ENCODE measurements around the gene FOXA3. TPM values are rescaled to one million over a fixed set of nuclear protein-coding genes. Genes with fewer than 3 reads are reported as not detected.

The FOXA3 gene
- total RNA-seq, result not detected

DNA sequence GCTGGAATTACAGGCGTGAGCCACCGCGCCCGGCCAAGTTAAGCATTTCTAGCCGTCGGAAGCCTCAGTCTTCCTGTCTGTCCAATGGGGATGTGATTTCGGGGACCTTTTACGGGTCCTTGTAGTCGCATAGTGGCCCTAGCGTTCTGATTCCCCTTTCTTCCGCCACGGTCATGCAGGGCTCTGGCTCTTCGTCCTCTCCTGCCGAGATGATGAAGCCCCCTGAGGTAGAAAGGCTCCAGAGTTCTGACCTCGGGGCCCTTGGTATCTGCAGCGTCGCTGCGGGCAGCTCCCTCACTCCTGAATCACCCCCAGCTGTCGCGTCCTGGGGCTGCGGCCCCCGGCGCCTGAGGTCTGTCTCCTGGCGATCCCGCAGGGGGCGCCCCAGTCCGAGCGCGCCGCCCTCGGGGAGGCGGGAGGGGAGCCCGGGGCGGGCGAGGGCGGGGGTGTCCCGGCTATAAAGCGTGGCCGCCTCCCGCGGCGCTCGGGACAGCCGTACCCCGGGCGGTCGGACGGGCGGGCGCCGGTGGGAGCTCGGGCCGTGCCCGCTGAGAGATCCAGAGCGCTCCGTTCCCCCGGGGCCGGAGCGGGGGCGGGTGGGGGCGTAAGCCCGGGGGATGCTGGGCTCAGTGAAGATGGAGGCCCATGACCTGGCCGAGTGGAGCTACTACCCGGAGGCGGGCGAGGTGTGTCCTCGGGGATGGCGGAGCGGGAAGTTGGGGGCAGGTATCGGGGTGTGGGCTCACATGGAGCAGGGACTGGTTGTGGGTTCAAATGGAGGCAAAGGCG lies at the start of gene FOXA3:
TSS of gene FOXA3 (plus strand) at position 487 of the 789 bp plus-strand sequence. CDS start at position 618, 131 bp downstream.
- no peak for DNase-seq (ENCODE audit: low spot score)

DNA sequence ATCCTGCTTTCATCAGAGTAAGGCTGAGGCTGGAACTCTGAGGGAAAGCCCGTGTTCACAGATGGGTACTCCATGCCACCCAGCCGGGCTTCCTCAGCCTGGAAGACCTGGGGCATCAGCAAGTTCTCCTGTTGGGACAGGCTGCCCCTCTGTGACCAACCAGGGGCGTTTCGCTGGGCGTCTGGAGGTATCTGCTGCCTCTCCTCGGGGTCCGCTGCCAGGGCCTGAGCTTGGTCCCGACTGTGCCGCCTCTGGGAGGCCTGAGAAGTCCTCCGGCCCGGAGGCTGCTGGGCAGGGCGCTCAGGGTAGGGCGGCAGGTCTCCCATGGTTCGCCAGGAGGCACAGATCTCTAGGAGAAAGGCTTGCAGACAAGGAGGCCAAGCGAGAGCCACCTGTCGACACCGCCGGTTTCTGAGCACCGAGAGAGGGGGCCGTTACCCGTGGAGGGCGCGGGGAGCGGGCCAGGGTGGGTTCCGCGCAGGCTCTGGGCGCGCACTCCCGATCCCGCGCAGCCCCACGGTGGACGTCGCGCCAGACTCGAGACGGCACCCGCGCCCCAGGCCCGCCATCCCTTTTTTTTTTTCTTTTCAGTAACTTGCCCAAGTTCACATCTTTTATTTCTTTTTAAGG lies 49.2 kb upstream of the FOXA3 start, which contains the start of gene RSPH6A:
TSS of gene RSPH6A (minus strand) at position 458 of the 630 bp plus-strand sequence. CDS start at position 326, 132 bp downstream.
- no peak for DNase-seq (ENCODE audit: low spot score)

DNA sequence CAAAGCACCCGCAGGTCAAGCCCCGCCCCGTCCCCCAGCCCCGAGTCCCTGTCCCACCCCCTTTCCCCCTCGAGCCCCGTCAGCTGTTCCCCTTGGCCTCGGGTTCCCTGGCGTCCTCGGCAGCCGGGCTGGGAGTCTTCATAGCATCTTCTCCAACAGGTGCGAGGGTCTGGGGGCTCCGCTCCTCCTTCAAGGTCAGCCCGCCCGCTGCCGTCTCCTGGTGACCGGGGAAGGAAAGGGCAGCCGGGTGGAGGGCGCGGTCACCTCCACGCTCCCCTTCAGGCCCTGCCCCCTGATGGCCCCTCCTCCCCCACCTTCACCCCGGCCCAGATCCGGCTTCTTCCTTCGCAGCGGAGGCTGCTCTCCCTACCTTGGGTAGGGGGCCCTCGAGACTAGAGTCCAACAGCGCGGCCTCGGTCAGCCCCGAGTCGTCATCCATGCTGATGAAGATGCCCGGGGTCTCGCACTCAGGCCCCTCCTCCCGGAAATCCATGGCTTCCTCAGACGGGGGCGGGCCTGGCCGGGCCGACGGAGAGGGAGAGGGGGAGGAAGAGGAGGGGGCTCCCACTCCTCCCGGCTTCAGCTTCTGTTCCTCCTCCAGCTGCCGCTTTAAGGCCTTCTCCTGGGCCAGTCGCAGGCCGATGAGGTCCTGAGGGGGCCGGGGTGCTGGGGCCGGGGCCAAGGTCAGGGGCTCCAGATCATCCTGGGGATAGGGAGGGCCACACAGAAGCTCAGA lies 48.5 kb upstream of the FOXA3 start:
- DNase-seq (ENCODE audit: low spot score), result no peak

GRCh38 chr19:45816236-45817009 lies 47.7 kb upstream of the FOXA3 start:
- no peak for DNase-seq (ENCODE audit: low spot score)

DNA sequence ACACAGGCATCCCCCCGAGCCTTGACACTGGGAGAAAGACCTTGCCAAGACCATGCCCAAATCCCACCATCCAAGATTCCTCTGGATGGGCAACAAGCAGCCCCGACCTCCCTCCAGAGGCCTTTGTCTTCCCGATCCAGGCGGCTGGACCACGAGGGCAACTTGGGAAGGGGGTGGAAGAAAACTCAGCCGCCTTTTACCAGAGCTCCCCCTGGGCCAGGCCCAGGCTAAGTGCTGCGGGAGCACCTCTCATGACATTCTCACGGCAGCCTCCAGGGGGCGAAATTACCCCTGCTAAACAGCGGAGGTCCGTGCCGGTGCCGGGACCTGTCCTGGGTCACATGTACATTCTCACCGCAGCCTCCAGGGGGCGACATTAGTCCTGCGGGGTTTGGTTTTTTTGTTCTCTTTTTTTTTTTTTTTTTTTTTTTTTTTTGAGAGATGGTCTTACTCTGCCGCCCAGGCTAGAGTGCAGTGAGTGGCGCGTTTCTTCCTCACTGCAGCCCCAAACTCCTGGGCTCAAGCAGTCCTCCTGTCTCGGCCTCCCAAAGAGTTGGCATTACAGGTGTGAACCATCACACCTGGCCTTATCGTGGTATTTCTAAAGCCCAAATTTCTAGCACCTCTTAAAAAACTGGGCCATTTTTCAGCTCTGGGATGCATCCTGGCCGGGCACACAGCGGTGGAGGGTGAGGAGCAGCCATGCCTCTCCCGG lies 47.0 kb upstream of the FOXA3 start:
- peak; percentile 94 for DNase-seq (ENCODE audit: low spot score)

DNA sequence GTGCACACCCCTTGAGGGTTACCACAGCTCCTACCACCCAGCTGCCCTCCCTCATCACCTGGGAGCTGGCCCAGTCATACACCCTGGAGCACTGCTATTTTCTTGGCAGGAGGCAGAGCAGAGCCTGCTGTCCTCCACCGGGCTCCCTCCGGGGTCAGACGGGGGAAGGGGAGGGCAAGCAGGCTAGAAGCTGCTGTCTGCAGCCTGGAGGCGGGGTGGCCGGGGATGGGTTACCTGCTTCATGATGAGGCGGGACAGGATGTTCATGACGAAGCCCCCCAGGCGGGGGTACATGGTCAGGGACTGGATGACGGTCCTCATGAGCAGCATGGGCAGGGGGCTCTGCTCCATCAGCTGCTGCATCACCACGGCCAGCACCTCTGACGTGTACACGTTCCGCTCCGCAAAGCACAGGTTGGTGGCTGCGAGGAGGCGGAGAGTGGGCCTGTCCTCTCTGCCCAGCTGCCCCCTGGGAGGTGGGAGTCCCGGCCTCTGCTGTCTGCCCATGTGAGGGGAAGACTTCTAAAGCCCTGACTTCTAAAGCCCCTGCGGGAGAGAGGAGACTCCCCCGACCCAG lies 46.3 kb upstream of the FOXA3 start:
- no peak for DNase-seq (ENCODE audit: low spot score)

GRCh38 chr19:45819769-45820168 lies 44.4 kb upstream of the FOXA3 start:
- DNase-seq (ENCODE audit: low spot score), result no peak

DNA sequence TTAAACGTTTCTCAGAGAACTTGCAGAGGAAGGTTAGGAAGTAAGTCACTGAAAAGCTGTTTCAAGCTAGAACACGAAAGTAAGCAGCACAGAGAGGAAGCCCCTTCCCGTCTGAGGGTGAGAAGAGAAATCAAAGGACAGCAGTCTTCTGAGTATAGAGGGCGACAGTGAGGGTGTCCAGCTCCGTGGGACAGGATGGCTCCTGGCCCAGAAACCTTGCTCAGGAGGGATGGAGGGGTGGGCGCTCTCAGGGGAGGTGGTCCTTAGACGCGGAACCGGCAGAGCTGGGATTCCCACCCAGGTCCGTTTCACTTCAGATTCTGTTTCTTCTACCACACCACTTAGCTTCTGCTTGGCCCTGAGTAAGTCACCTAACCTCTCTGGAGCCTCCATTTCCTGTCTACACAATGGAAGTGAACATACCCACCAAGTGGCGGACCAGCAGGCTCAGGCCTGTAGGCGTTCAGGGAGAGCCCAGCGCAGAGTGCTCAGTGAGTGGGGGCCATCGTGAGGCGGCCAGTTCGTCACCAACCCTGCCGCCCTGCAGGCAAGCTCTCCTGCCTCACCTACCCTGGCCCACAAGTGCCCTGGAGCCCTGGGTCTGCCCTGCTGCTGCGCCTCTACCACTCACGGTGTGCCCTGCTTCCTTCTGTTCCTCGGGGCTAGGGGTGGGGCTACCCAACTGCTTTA lies 43.6 kb upstream of the FOXA3 start:
- DNase-seq (ENCODE audit: low spot score), result no peak

DNA sequence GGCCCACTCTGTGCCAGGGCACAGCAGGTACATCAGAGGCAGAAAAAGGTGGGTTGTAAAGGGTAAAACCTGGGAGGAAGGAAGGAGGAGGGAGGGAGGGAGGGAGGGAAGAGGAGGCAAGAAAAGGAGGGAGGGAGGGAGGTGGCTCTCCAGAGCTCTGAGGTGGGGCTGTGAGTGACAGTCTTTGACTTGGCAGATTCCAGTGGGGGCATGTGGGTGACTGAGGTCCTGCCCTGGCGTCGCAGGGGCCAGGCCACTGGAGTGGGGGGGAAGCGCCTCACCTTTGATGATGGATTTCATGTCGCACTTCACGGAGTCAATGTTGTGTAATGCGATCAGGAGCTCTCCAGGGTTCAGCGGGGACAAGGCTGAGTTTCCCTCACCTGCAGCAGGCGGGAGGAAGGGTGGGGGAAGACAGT lies 43.0 kb upstream of the FOXA3 start:
- no peak for DNase-seq (ENCODE audit: low spot score)

- no peak for DNase-seq (ENCODE audit: low spot score)
Measured at GRCh38 chr19:45821570-45821969, 42.6 kb upstream of the FOXA3 start.

- DNase-seq (ENCODE audit: low spot score), result no peak
Measured at GRCh38 chr19:45822716-45823115, 41.4 kb upstream of the FOXA3 start.

DNA sequence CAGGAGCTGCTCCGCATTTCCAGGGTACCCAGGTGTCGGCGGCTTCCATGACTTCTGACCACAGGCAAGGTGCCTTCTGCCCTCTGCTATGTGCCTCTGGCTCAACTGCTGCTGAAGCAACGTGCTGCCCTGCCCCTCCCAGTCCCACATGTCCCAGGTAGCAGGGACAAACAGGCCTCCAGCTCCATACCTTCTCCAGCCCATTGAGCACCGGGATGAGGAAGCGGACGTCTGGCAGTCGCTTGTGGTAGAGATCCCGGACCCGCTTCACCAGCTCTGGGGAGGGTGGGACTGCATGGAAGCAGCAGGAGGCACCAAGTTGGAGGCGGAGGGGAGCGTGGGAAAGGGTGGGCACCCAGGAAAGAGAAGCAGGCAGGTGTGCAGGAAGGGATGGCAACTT lies 40.9 kb upstream of the FOXA3 start:
- DNase-seq (ENCODE audit: low spot score), result no peak

DNA sequence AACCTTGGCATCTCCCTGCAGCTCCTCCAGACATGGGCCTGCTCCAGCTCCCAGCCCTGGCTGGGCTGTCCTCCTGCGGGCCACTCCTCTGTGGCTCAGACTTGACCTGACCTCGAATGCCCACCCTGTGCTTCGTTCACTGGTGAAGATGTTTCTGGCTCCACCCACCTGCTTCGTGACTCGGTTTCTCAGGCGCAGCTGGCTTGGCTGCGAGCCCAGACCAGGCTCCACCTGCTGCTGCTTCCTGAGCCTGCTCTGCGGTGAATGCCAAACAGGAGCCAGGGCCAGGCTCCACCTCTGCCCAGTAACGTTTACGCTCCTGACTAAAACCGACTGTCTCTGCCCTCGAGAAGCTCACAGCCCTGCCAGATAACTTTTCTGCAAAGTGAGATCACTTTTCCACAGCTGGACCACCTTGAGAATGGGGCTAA lies 40.1 kb upstream of the FOXA3 start:
- DNase-seq (ENCODE audit: low spot score), result no peak

GRCh38 chr19:45824531-45825262 lies 39.4 kb upstream of the FOXA3 start:
- DNase-seq (ENCODE audit: low spot score), result no peak

DNA sequence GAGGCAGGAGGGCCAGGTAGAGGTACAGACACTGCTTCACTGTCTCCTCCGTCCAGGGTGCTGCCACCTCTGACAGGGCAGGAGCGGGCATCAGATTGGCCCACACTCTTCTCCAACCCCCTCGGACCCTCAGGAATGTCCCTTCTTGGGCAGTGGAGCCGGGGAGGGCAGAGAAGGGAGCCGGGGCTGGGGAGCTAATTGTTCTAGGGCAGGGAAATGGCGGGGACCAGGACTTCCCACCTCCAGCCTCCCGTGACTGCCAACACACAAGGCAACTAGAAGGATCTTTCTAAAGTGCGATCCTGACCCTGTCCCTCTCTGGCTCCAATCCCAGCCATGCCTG lies 38.9 kb upstream of the FOXA3 start:
- no peak for DNase-seq (ENCODE audit: low spot score)

GRCh38 chr19:45825917-45826893 lies 37.9 kb upstream of the FOXA3 start:
- DNase-seq (ENCODE audit: low spot score), result no peak

GRCh38 chr19:45826934-45827333 lies 37.2 kb upstream of the FOXA3 start:
- no peak for DNase-seq (ENCODE audit: low spot score)

DNA sequence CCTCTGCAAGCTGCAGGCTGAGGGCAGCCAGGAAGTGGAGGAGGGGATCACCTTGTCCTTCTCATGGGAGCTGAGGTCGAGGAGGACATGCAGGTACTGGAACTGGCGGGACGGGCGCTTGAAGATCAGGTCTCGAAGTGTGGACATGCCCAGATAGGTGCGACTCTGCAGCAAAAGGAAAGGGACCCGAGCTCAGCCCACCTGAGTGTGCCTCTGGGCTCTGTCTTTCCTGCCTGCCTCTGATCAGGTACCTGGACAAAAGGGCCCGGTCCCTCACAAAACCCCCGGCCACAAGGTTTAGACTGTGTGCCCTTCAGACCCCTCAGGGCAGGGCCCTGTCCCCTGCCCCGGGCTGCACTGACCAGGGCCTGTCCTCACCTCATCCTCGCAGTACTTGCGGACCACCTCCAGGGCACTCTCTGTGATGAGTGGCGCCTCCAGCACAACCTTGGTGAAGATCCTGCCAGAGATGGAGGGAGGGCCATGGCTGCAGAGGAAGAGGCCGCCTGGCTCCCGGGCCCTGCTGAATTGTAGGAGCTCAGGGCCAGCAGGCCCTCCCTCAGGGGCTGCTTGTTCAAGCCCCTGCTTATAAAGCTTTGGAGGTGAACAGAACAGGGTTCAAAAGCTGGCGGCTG lies 36.5 kb upstream of the FOXA3 start:
- DNase-seq (ENCODE audit: low spot score), result no peak

Measured in ureter (tissue), 1 donor.